Measurements from ENCODE around the gene FRZB.
"Not testable (repeated sequence)": the region's sequence is repeated elsewhere in the genome, so short reads cannot be mapped to it uniquely, and the experiment has no call there.

FRZB gene, protein sequence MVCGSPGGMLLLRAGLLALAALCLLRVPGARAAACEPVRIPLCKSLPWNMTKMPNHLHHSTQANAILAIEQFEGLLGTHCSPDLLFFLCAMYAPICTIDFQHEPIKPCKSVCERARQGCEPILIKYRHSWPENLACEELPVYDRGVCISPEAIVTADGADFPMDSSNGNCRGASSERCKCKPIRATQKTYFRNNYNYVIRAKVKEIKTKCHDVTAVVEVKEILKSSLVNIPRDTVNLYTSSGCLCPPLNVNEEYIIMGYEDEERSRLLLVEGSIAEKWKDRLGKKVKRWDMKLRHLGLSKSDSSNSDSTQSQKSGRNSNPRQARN

DNA sequence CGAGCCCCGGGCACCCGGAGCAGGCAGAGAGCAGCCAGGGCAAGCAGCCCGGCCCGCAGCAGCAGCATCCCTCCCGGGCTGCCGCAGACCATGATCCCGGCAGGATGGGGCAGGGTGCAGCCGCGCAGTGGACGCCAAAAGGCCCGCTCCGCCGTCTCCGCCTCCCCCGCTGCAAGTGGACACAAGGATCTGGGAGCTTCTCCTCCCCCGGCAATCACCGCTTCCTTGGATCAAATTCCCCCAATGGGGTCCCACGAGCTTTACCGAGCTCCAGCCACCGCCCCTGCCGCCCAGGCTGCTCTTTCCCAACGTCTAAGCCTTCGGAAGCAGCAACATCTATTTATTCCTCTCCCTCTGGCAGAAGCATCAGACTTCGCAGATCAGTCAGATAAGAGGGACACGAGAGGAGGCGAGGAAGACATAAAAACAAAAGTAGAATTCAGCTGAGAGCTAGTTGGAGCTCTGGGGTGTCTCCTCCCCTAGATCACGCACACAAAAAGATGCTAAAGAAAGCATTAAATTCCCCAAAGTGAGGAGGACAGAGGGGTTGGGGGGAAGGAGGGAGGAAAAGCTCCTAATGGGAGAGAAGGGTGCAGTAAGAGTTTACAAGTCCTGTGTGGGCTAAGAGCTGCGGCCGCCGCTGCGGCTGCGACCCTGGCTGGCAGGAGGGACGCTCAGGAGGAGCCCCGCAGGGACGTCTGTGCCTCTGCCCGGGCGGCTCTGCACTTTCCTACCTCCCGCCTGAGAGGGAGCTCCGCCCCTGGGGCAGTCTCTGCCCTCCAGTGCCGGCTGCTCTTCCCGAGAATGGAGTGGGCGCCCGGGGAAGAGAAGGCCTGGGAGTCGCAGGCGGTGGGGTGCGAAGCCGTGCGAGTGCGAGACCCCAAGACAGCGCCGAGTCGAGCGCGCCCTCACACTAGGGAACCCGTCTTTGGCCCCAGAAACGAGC is at the start of gene FRZB:
FRZB (minus strand) TSS at position 177 of the 946 bp plus-strand sequence; CDS start at position 92, 85 bp downstream.
- no peak for DNase-seq

DNA sequence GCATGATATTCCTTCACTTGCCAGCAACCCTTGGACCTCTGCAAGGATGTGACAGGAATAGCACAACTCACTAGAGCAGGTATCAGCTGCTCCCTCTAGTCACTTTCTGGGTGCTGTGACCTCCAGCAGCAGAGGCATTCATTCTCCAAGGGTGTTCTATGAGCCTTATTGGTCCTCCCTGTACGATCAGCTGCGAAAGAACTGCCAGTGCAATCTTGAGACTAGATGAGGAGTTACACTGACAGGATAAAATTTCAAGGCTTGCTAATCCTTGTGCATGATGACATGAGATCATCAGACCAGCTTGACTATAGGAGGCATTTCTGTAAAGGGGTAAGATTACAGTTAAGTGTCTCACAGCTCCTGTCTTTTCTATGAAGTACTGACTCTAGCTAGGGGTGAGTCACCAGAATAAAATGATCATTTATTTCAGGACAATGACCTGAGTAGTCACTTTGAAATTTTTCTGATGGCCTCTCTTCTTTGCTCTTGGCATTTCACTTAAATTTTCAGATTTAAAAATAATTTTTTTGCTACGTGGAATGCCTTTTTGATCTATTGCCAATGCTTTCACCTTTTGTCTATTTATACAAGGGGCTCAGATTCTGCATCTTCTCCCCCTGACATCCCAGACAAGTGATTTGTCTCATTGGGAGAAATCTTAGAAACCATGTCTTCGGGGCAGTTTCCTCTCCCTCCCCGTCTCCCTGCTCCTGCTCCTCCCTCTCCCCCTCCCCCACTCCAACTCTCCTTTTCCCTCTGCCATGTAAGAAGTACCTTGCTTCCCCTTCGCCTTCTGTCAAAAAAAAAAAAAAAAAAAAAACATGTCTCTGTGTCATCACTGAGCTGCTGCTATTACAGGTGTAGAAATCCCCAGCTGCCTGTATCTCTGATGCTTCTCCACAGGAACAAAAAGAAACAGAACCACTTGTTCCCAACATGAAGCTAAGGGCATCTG is 49.2 kb upstream of the FRZB start:
- no peak for DNase-seq

DNA sequence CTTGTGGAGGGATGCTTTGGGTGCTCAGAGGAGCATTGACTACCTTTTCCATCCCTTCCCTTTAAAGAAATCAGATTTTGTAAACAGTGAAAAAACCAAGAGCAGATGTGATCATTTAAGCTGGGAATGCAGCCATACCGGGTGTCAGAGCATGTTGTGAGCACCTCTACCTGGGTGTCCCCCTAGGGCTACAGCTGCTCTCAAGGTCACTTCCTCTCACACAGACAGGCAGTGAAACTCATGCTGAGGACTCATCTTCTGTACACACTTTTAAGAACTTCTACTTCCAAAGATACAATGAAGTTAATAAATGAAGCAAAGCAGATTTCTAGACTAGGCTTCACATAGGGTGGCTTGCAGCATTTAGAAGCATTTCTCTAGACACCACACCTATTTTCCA is 48.4 kb upstream of the FRZB start:
- DNase-seq, result no peak

DNA sequence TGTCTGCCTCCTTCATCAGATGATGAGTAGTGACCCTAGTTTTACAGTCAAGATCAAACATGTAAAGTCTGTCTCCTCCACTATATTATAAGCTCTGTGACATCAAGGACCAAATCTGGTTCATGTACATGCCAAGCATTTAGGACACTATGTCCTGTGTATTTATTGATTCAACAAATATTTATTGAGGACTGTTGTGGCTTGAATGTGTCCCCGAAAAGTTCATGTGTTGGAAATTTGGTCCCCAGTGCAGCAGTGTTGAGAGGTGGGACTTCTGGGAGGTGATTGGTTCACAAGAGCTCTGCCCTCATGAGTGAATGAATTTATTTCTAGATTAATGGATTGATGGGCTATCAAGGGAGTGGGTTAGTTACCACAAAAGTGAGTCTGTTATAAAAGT is 46.6 kb upstream of the FRZB start:
- no peak for DNase-seq

DNA sequence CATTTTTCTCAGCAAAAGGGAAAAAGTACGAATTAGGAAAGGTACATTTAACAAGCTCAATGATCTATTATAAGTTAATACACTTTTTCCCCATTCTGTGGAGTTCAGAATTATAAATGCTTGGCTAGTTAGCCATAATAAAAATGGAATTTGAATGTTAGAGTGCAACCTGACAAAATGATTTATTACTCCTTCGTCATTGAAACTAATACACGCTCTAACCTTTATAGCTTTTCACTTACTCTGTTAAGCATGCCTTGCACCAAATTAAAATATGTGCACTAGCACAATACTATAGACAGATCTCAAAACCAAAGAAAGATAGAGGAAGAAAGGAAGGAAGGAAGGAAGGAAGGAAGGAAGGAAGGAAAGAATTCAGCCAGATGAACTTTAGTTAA is 46.1 kb upstream of the FRZB start:
- no peak for DNase-seq

DNA sequence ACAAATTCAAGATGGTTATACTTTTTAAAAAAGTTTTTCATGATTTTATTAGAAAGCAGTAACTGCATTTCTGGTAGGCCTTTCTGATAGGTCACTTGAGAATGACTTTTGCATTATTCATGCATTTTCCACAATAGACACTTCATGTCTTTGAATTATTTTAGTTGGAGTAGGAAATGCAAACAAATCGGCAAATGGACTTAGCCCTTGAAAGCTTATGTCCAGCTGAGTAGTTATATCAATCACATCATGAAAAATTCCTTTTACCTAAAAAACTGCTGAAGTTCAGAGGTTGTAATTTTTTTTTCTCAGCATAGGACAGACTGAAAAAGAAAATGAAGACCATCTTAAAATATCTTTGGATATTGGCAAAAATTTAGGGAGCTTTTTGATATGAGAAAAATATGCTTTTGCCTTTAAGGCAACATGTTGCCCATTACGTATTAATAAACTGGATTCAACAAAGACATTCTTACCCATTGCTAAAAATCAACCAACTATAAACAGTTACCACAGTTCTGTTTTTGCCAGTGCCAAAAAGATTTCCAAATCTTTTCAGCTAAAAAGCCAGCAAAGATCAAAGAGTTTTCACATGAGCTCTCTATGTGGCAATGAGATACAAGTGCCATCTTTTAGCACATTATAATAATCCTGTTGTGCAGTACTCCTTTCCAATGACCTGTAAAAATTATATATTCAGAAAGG is 45.5 kb upstream of the FRZB start:
- DNase-seq, result no peak

DNA sequence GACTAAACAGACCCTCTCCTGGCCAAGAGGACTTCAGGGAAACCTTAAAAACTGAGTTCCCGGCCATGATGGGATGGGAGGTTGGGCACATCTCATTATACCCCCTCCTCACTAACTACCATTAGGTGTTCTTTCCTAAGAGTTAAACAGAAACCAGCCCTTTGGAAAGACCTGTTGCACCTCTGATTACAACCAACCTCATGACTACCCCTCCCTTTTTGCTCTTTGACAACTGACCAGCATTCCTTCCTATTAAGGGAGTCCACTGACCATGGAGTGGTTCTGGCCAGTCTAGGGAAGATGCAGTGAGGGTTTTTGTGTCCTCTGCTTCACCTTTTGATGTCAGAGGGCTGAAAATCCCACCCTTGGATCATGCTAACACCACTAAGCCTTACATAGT is 44.5 kb upstream of the FRZB start:
- no peak for DNase-seq

DNA sequence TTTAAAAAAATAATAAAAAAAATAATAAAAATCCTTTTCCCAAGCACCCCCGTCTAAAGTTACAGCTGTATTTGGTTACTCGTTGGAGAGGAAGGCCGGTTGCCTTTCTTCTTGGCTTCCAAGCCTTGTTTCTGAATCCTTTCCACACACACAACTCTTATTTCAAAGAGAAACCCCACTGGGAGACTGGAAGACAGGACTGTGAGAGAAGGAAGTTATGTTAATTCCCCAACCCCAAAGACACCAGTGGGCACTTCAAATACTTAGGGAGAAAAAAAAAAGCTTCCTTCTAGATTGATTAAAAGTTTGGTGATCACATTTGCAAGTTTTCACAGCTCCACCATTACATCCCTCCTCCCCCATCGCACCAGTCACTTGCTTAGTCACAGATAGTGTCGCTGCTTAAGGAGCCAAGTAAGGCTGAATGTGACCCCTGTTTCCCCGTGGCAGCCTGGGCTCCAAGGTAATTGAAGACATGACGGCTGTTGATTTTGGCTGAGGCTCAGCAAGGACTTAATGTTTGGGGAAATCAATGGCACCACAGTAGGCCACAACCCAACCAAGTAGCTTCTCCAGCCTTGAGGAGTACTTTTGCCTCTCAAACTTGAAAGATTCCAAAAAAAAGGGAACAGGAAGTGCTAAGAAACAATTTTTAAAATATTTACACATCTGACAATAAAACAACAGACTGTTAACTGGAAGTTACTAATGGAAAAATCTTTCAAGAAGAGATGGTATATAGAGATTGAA is 40.8 kb upstream of the FRZB start:
- DNase-seq, result no peak

DNA sequence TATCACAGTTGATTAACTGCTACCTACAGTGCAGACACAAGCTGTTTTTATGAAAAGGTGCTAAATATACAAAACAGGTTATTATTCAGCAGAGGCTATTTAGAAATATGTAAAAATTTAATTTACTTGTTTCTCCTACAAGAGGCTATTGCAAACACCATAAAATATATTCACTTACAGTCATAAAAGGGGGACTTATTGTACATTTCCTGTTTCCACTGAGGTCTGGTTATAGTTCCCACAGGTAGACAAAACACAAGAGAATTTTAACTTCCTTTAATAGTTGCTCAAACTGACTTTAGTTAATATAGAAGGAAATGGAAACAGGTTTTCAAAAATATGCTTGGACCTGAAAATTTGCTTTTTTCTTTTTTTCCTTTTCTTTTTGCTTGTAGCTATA is 40.0 kb upstream of the FRZB start:
- DNase-seq, result no peak

DNA sequence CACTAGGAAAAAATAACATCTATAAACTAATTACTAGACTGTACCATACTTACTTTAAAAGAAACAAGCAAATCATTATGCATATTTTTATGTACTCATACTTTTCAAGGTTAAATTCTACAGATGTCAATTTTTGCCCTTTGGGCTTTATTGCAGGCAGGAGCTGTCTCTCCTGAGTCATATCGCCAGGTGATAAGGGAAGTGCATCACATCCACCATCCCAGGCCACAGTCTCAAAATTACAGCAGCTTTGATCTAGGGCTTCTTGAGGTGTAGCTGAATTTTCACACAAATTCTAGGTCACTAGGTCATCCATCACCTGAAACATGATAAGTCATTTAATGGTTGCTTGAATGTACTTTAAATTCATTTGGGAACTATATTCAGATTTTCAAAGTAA is 38.4 kb upstream of the FRZB start:
- DNase-seq, result no peak

DNA sequence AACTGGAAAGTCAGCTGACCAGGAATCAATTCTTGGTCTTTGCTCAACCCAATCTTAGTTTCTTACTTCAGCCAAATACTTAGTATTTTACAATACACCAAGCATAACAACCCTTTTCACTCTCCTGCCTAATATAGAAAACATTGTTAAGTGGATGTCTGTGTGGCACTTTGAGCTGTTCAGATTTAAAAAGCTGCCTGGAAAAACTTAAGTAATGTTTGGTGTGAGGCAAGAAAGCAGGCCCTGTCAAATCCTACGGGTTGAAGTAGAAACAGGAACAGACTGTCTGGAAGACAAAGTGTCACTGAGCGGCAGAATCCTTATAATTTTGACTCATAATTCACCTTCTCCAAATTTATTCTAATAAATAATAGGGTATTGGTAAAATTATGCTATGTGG is 37.1 kb upstream of the FRZB start:
- no peak for DNase-seq

DNA sequence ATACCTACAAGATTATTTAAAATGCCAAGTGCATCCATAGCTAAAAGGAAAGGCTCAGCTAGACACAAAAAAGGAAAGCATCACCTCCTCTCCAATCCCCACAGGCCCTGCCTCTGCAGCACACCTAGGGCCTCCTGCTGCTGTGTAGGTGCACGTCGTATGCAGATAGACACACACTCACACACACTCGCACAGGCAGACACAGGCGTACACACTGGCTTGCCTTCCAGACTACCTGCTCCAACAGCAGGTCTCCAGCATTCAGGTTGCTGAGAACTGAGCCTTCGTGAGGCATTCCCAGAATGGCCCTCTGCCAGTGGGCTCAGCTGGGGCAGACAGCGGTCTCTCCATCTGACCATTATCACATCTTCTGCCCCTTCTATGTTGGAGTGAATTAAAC is 35.3 kb upstream of the FRZB start:
- DNase-seq, result no peak

DNA sequence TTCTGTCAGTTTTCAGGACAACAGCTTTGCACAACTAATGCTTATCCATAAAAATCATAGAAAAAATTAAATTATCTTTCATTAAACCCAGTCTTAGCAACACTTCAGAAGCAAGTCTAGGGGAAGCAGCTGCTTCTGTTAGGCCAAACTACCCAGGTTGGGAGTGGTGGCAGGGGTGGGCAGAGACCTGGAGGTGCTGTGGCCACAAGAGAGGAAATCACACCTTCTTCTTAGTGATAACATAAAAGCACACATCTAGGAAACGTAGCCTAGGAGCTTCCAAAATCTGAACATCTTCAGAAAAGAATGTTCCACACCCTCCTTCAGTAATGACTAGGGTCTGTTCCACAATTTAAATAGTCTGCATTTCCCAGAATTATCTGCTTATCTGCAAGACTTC is 32.3 kb upstream of the FRZB start:
- DNase-seq, result no peak

DNA sequence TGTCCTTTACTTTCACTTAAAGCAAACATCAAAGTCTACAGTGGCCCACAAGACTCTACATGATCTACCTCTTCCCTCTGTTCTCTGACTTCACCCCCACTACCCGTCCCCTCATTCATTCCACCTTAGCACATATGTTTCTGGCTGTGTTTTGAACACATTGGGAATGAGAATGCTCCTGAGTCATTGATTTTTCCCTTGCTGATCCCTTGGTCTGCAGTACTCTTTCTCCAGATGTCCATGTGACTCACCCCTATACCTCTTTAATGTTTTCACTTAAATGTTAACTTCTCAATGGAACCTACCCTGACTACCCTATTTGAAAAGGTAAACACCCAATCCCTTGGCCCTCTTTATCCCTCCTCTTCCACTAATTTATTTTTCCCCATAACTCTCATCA is 30.7 kb upstream of the FRZB start:
- DNase-seq, result no peak

DNA sequence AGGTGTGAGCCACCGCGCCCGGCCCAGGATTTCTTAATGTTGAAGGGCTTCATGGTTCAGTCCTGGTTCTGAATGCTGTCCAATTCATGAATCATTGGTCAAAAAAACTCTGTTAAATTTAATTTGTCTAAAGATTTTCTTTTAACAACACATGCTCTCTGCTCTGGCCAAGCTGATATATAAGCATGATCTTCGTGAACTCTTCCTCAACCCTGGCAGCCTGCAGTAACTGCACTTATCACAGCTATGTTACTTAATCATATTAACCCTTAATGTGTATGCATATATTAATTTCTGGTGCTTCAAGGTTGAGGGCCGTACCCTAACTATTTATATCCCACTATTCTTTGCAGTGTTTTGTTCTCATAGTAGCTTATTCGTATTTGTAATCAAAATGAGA is 29.4 kb upstream of the FRZB start:
- DNase-seq, result no peak

DNA sequence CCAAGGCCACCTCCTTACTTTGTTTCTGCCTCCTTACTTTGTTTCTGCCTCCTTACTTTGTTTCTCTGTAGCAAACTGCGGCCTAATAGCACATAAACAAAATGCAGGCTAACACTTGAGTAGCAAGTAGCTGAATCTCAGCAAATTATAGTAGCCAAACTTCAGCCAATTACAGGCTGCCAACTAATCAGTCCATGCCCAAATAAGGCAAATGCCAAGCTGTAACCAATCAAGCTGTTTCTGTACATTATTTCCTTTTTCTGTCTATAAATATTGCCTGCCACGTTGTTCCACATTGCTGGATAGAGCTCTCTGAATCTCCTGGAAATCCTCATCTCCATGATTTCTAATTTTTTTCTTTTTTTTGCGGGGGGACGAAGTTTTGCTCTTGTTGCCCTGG is 28.7 kb upstream of the FRZB start:
- DNase-seq, result no peak

DNA sequence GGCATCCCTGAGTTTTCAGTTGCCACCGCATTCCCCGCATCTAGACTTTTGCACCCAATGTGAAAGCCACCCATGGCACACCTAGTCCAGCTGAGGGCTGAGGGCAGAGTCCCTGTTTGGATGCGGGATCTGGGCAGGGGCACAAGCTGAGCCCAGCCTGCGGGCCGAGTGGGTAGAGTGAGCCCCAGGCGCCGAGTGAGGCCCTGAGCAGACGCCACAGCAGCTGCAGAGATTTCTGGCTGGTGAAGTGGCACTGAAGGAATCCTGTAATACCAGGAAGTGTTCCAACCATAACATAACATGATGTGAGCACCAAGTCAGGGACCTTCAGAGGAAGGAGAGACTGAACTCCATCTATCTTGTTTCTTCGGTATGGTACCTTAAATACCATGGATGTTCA is 27.7 kb upstream of the FRZB start:
- no peak for DNase-seq

DNA sequence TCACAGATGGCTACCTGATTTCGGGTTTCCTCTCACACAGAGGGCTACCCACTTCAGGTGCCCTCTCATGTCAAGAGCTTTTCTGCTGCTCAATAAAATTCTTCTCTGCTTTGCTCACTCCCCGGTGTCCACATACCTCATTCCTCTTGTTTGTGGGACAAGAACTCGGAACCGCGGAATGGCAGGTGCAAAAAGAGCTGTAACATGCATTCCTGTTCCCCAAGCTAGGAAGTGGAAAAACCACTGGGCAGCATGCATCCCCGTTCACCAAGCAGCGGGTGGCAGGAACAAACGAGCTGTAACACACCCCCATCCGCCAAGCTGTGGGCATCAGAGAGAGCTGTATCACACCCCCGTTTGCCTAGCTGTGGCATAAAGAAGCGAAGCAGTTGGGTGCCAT is 27.2 kb upstream of the FRZB start:
- no peak for DNase-seq

DNA sequence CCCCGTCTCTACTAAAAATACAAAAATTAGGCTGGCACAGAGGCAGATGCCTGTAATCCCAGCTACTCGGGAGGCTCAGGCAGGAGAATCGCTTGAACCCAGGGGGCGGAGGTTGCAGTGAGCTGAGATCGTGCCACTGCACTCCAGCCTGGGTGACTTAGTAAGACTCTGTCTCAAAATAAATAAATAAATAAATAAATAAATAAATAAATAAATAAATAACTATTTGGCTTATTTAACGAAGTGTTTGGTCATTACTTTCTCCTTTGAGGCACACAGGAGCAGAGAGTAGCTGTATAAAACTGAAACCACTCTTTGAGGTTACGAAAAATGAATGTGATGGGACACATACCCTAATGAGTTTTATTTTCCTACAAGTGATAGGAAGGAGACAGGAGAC is 26.6 kb upstream of the FRZB start:
- DNase-seq, result not testable (repeated sequence)

DNA sequence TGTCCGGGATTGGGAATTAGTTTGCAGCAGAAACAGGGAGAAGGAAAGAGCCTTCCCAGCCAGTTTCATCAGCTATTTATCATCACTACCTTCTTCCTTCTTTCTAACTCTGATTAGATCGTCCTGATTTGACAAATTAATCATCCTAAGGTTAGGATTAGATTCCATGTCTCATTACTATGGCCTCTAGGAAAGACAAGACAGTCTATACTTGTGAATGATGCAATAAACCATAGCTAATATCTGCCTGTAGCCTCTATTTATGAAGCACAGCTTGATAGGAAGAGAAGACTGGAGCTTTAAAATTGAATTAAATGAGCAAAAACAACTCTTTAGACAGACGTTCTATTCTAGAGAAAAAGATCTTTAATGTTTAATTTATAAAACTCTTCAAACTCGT is 25.2 kb upstream of the FRZB start:
- no peak for DNase-seq

DNA sequence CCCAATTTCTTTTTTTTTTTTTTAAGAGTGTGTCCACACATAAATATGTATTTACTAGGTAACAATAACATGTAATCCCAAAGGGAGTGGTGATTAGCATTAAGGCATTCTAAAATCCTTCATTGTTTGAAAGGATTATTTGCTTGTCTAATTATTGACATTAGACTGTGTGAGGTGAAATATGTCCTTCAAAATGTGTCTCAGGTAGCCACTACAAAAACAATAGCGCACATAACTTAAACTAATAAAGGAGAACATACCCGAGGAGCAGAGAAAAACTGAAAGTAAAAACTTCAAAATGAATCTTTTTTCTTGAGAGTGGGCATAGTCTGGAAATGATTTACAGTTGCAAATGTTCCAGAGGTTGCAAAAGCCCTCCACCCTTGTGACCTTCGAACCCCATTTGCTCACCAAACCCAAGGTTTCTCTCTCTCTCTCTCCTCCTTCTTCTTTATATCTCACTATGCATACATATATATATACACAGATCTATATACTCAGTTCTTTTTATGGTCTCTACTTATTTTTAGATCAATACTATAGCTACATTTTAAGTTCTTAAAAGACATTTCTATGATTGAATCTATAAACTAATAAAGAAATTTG is 24.4 kb upstream of the FRZB start:
- no peak for DNase-seq

Measured in CD4-positive, alpha-beta T cell treated with Interferon gamma for 1 hour (primary cell).